GM10266 (cell line): ENCODE results near the gene OSBPL3.

Experiments
- DNase-seq: peaks from one replicate; pipeline ENCODE4 v3.0.0; 2012; ENCODE audit errors: extremely low spot score
- TF ChIP-seq, protein P1 (sequence below): IDR thresholded peaks from 2 replicates; pipeline ENCODE4 v1.5.1; 2012; ENCODE audit warnings: mild to moderate bottlenecking, low read depth; ENCODE audit not compliant: control insufficient read depth, insufficient read depth; ENCODE audit errors: missing control alignments

OSBPL3 gene

GRCh38 chr7:24873944-24874343, 106.0 kb downstream of the OSBPL3 start:
- TF ChIP-seq, protein P1, sequence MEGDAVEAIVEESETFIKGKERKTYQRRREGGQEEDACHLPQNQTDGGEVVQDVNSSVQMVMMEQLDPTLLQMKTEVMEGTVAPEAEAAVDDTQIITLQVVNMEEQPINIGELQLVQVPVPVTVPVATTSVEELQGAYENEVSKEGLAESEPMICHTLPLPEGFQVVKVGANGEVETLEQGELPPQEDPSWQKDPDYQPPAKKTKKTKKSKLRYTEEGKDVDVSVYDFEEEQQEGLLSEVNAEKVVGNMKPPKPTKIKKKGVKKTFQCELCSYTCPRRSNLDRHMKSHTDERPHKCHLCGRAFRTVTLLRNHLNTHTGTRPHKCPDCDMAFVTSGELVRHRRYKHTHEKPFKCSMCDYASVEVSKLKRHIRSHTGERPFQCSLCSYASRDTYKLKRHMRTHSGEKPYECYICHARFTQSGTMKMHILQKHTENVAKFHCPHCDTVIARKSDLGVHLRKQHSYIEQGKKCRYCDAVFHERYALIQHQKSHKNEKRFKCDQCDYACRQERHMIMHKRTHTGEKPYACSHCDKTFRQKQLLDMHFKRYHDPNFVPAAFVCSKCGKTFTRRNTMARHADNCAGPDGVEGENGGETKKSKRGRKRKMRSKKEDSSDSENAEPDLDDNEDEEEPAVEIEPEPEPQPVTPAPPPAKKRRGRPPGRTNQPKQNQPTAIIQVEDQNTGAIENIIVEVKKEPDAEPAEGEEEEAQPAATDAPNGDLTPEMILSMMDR: no peak
- DNase-seq: no peak

GRCh38 chr7:24871770-24872169, 108.2 kb downstream of the OSBPL3 start:
- no peak for DNase-seq
- TF ChIP-seq, protein P1: no peak

- DNase-seq: no peak
- TF ChIP-seq, protein P1: no peak
Observed at GRCh38 chr7:24870766-24871165, 109.2 kb downstream of the OSBPL3 start.

GRCh38 chr7:24869572-24869971, 110.4 kb downstream of the OSBPL3 start:
- TF ChIP-seq, protein P1: no peak
- DNase-seq: no peak

DNA sequence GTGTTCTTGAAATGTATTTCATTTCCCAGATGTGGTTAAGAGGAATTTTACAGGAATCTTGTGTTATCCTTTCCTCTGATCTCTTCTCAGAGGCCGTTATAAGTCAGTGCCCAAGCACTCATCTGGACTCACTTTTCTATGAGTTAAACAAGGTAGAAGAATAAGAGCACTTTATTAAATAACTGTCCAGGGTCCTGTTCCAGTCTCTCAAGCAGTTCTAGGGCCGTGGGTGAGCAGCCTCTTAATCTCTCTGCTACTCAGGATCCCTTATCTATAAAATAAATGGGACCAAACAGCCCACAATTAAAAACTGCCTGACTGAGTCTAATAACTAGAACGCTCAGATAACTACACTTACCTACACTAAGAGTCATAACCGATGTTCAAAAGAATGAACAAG, 111.2 kb downstream of the OSBPL3 start:
- TF ChIP-seq, protein P1: no peak
- DNase-seq: no peak

GRCh38 chr7:24866004-24866615, 113.9 kb downstream of the OSBPL3 start:
- TF ChIP-seq, protein P1: no peak
- no peak for DNase-seq

GRCh38 chr7:24864214-24864817, 115.7 kb downstream of the OSBPL3 start:
- TF ChIP-seq, protein P1: no peak
- no peak for DNase-seq
